Measurements from ENCODE around the gene KDM6A.

- TF ChIP-seq CTCF (IDR thresholded peaks at IDR 0.05) (no peak), ZFX (IDR thresholded peaks at IDR 0.05; ENCODE audit: borderline replicate concordance) (no peak)
These were observed 145.0 kb downstream of the KDM6A start for GRCh38 chrX:45017946-45018345.

Measured in 22Rv1 (cell line).